ENCODE measurements around the gene COL2A1.

The COL2A1 gene

DNA sequence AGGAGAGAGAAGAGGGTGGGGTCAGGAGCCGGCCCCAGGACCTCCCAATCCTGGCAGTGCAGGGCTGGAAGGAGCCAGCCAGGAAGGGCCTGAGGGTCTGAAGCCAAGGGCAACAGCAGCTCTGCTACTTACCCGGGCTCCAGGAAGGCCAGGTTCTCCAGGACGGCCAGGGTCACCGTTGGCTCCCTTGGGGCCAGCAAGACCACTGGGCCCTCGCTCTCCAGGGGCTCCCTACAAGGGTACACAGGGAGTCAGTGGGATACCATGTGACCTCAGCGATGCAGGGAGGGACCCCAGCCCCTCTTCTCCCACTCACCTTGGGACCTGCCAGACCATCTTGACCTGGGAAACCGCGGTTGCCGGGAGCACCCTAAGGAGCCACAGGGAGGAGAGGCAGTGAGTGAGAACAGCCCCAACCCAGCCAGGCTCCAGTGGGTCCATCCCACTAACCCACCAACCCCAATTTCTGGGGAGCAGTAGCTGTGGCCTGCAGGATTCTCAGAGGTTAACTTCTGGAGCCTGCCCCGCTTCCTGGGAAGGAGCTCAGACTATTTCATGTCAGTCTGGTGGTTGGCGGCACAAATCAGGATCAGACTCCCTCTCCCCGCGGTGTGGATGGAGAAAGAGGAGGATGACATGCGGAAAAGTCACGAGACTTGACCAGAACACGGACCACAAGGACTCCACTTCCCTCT, 18.5 kb downstream of the COL2A1 start:
- no peak for TF ChIP-seq CTCF (IDR thresholded peaks at IDR 0.05; ENCODE audit: low read depth, low read length)
- DNase-seq (ENCODE audit: extremely low read depth, low read depth): no peak

- DNase-seq (ENCODE audit: extremely low read depth, low read depth): no peak
- no peak for TF ChIP-seq CTCF (IDR thresholded peaks at IDR 0.05; ENCODE audit: low read depth, low read length)
Observed at GRCh38 chr12:47984331-47984801, 19.9 kb downstream of the COL2A1 start.

GRCh38 chr12:47983541-47984115, 20.6 kb downstream of the COL2A1 start:
- TF ChIP-seq CTCF (IDR thresholded peaks at IDR 0.05; ENCODE audit: low read depth, low read length): no peak
- no peak for DNase-seq (ENCODE audit: extremely low read depth, low read depth)

- no peak for DNase-seq (ENCODE audit: extremely low read depth, low read depth)
- no peak for TF ChIP-seq CTCF (IDR thresholded peaks at IDR 0.05; ENCODE audit: low read depth, low read length)
Observed at GRCh38 chr12:47982770-47983169, 21.5 kb downstream of the COL2A1 start.

GRCh38 chr12:47982311-47982710, 22.0 kb downstream of the COL2A1 start:
- no peak for DNase-seq (ENCODE audit: extremely low read depth, low read depth)
- TF ChIP-seq CTCF (IDR thresholded peaks at IDR 0.05; ENCODE audit: low read depth, low read length): no peak

- no peak for DNase-seq (ENCODE audit: extremely low read depth, low read depth)
- no peak for TF ChIP-seq CTCF (IDR thresholded peaks at IDR 0.05; ENCODE audit: low read depth, low read length)
Observed at GRCh38 chr12:47981496-47982260, 22.6 kb downstream of the COL2A1 start.

Measured in AG09319 (cell line).